ENCODE data around the gene FAM181A. TPM values are rescaled to one million over a fixed set of nuclear protein-coding genes. Genes with fewer than 3 reads are reported as not detected.
A peak's percentile ranks its signal among the peaks of the same experiment; 100 is the strongest.

FAM181A gene
- total and polyA plus RNA-seq, 2 of the 4 experiments (the other 2 are of a cell fraction): not detected

- CTCF ChIA-PET: interaction anchor here (0.5 to 1.0 kb wide), 2 partner anchors 34 to 264 kb away, joined by 3 read pairs; no protein-coding TSS in a partner anchor
- no peak for DNase-seq
Measured at GRCh38 chr14:93936245-93936644, 9.1 kb downstream of the FAM181A start.

More at GRCh38 chr14:93936245-93936644, 9.1 kb downstream of the FAM181A start:
- Histone ChIP-seq H2BK5ac (ENCODE audit: low read depth, low read length, poor library complexity, severe bottlenecking) (no peak overlapping the region), H3K9me3 (ENCODE audit: control insufficient read depth, insufficient read depth, low read length) (no peaks in the 10 kb centered on the region), H3K56ac (ENCODE audit: extremely low read depth, insufficient read depth, low read length) (no peak overlapping the region), H4K8ac (ENCODE audit: low read depth in 2 of 2, low read length in 2 of 2) (no peak overlapping the region), H2AK5ac (ENCODE audit: low read depth, low read length) (no peak overlapping the region), H3K79me1 (ENCODE audit: low read depth in 1 of 2, low read length in 2 of 2) (no peaks in the 10 kb centered on the region), H4K91ac (ENCODE audit: insufficient read depth, low read depth, low read length) (no peak overlapping the region), H3K23ac (ENCODE audit: low read depth, low read length) (no peak overlapping the region), H3K14ac (replicated peaks; ENCODE audit: low read depth, low read length) (no peak overlapping the region), H2BK15ac (ENCODE audit: low read depth, low read length) (no peak overlapping the region), H3K4me2 (ENCODE audit: low read depth, low read length) (no peak overlapping the region), H3K18ac (ENCODE audit: low read depth, low read length) (no peak overlapping the region), H4K20me1 (ENCODE audit: insufficient read depth, low read length) (no peaks in the 10 kb centered on the region), H3K36me3 (ENCODE audit: control insufficient read depth, insufficient read depth, low read length) (no peaks in the 10 kb centered on the region), H3K9me1 (ENCODE audit: insufficient read depth, low read length) (no peaks in the 10 kb centered on the region), H3K4me1 (ENCODE audit: control insufficient read depth, insufficient read depth, low read length) (peaks cover 2% of the 10 kb centered on the region; the same call in 1 of the 2 replicates), H3K27ac (ENCODE audit: insufficient read depth, low read length) (no peak overlapping the region), H2AK9ac (replicated peaks; ENCODE audit: low read depth, low read length, poor library complexity) (no peak overlapping the region), H4K5ac (ENCODE audit: low read depth, low read length) (no peak overlapping the region), H3K9ac (ENCODE audit: low read depth, low read length) (no peak overlapping the region), H2BK120ac (ENCODE audit: low read depth, low read length) (no peak overlapping the region), H2BK20ac (ENCODE audit: low read depth, low read length) (no peak overlapping the region), H3K27me3 (ENCODE audit: control insufficient read depth, insufficient read depth, low read length) (peaks cover 41% of the 10 kb centered on the region), H3K4ac (ENCODE audit: low read depth, low read length) (no peak overlapping the region), H2AFZ (replicated peaks; ENCODE audit: low read length, poor library complexity) (no peak overlapping the region), H3K4me3 (ENCODE audit: insufficient read depth, low read depth, low read length) (no peak overlapping the region)
- no TSS peak for BruUV-seq (replicated peaks)
- ATAC-seq (ENCODE audit: low read depth): no peak
- intact Hi-C loops (cut with micrococcal nuclease): no loop called here
- POLR2A ChIA-PET (ENCODE audit: unreplicated experiment): no interaction called here
- in situ Hi-C loops (cut with MboI; ENCODE audit: low sequenced_read_pairs): no loop called here
- no CpG with 5 or more reads among the region's 5 CpGs for WGBS, 2 experiments (ENCODE audit: extremely low coverage in 2 of 2, insufficient read length in 1 of 2)
- dilution Hi-C loops (cut with HindIII; ENCODE audit: low sequenced_read_pairs, unreplicated experiment): no loop called here
- TF ChIP-seq CTCF (conservative IDR thresholded peaks at IDR 0.05; ENCODE audit: low read depth, low read length) (peak; percentile 35), MXI1 (IDR thresholded peaks at IDR 0.05; ENCODE audit: borderline replicate concordance, low read depth, low read length) (no peak), ELK1 (IDR thresholded peaks at IDR 0.05; ENCODE audit: borderline replicate concordance, low read depth, low read length) (no peak)
